Measurements from ENCODE around the gene TMOD4. TPM values are rescaled to one million over a fixed set of nuclear protein-coding genes. Genes with fewer than 3 reads are reported as not detected.

Gene TMOD4
- total RNA-seq, 1 experiment from 2014 or later, result 0.52 TPM

DNA sequence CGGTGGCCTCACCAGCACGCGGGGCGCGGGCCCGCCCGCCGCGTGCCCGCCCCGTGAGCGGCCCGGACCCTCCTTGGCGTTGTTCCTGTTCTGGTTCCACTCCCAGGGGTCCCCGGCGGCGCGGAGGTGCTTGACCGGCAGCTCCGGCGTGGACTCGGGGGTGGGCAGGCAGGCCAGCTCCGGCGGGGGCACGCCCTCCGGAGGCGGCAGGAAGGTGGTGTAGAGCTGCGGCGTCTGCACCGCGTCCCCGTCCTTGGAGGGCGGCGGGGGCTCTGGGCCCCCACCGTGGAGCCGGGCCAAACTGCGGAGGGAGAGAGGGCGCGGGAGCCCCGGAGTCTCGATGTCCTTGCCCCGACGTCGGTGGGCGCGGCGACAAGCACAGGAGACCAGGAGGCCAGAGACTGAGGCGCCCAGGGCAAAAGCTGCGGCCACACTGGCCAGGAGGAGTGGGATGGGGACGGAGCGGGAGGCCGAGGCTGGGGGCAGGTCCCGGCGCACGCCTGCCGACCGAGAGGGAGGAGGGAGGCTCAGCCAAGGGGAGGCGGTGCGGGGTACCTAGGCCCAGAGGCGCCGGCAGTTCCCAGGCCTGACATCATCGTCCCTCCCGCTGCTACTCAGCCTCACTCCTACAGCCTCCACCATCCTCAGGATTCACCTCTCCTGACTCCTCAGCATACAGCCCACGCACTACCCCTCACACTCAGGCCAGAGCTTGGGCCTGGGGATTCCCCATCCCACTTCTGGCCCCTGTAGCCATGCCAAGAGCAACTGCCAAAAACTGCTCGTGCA, 42.6 kb downstream of the TMOD4 start:
- DNase-seq, result no peak
- Histone ChIP-seq H3K27me3 (ENCODE audit: low read length) (no peaks in the 10 kb centered on the region), H3K27ac (ENCODE audit: low read length) (no peak overlapping the region), H3K4me1 (ENCODE audit: low read length) (no peaks in the 10 kb centered on the region), H3K36me3 (ENCODE audit: insufficient read depth, low read length) (no peaks in the 10 kb centered on the region), H4K20me1 (ENCODE audit: insufficient read depth, low read depth, low read length) (no peaks in the 10 kb centered on the region), H3K4me3 (ENCODE audit: low read length) (no peak overlapping the region), H3K4me2 (ENCODE audit: low read depth, low read length, poor library complexity, severe bottlenecking) (no peak overlapping the region), H3K79me2 (ENCODE audit: low read length) (no peaks in the 10 kb centered on the region), H3K9me2 (replicated peaks; ENCODE audit: insufficient read depth, low read length) (no peaks in the 10 kb centered on the region), H3K9me3 (ENCODE audit: low read length) (no peaks in the 10 kb centered on the region), H2AFZ (ENCODE audit: low read length) (no peak overlapping the region), H3K9ac (ENCODE audit: low read length) (no peak overlapping the region)

DNA sequence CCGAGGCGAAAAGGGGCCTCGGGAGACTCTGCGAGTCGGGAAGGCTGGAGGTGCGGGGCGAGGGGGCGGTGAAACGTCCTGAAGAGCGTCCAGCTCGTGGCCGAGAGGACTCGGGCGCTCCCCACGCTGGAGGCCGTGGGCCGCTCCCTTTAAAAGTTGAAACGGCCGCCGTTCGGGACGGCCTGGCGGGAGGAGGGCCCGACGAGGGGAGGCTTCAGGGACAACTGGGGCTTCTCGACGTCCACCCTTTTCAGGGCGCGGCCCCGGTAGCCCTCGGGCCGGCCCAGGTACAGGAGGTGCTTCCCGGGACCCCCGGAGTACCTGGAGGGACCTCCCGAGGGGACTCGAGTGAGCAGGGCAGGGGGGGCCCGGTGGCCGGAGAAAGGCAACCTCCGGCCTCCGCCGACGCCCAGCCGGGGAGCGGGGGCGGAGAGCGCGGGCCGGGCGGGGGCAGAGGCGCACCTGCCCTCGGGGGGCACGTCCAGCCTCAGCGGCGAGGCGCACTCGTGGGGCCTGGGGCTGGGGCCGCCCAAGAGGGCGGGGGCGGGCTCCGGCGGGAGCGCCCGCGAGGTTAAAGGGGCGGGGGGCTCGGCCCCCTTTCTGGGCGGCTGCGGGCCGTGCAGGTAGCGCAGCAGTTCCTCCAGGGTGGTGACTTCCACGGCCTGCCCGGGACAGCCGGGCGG, 43.3 kb downstream of the TMOD4 start:
- Histone ChIP-seq H3K9me2 (replicated peaks; ENCODE audit: insufficient read depth, low read length) (no peaks in the 10 kb centered on the region), H3K27ac (ENCODE audit: low read length) (no peak overlapping the region), H3K9ac (ENCODE audit: low read length) (no peak overlapping the region), H3K27me3 (ENCODE audit: low read length) (no peaks in the 10 kb centered on the region), H3K79me2 (ENCODE audit: low read length) (no peaks in the 10 kb centered on the region), H2AFZ (ENCODE audit: low read length) (no peak overlapping the region), H3K9me3 (ENCODE audit: low read length) (no peaks in the 10 kb centered on the region), H3K4me2 (ENCODE audit: low read depth, low read length, poor library complexity, severe bottlenecking) (no peak overlapping the region), H3K4me1 (ENCODE audit: low read length) (no peaks in the 10 kb centered on the region), H4K20me1 (ENCODE audit: insufficient read depth, low read depth, low read length) (no peaks in the 10 kb centered on the region), H3K36me3 (ENCODE audit: insufficient read depth, low read length) (no peaks in the 10 kb centered on the region), H3K4me3 (ENCODE audit: low read length) (no peak overlapping the region)
- DNase-seq, result no peak

DNA sequence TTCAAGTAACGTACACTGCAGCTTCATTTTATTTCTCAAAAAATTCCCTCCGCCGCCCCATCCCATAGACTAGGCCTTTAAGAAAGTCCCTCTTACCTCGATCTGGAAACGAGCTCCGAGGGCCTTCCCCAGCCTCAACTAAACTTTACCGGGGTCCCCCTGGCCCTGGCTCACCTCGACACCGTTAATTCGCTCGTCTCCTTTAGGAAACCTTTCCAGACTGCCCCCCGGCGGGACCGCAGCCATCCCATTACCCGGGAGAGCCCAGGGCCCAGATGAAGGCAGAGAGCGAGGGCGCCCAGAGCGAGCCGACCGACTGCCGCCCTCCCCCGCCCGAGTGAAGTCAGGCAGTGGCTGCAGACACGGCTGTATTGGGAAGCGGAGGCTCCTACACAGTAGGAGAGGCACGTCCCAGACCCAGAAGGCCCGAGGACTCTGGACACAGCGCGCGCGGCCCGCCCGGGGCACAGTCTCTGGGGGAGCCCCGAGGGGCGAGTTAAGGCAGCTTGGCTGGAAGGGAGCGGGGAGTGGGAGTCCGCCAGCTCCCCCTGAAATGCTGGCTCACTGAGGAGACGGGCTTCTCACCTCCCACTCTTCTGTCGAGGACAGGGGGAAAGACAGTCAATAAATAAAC, 44.0 kb downstream of the TMOD4 start:
- Histone ChIP-seq H3K4me3 (ENCODE audit: low read length) (no peak overlapping the region), H3K79me2 (ENCODE audit: low read length) (no peaks in the 10 kb centered on the region), H2AFZ (ENCODE audit: low read length) (no peak overlapping the region), H3K27ac (ENCODE audit: low read length) (no peak overlapping the region), H4K20me1 (ENCODE audit: insufficient read depth, low read depth, low read length) (no peaks in the 10 kb centered on the region), H3K27me3 (ENCODE audit: low read length) (no peaks in the 10 kb centered on the region), H3K36me3 (ENCODE audit: insufficient read depth, low read length) (no peaks in the 10 kb centered on the region), H3K9me2 (replicated peaks; ENCODE audit: insufficient read depth, low read length) (no peaks in the 10 kb centered on the region), H3K4me1 (ENCODE audit: low read length) (no peaks in the 10 kb centered on the region), H3K4me2 (ENCODE audit: low read depth, low read length, poor library complexity, severe bottlenecking) (no peak overlapping the region), H3K9me3 (ENCODE audit: low read length) (no peaks in the 10 kb centered on the region), H3K9ac (ENCODE audit: low read length) (no peak overlapping the region)
- DNase-seq, result no peak

DNA sequence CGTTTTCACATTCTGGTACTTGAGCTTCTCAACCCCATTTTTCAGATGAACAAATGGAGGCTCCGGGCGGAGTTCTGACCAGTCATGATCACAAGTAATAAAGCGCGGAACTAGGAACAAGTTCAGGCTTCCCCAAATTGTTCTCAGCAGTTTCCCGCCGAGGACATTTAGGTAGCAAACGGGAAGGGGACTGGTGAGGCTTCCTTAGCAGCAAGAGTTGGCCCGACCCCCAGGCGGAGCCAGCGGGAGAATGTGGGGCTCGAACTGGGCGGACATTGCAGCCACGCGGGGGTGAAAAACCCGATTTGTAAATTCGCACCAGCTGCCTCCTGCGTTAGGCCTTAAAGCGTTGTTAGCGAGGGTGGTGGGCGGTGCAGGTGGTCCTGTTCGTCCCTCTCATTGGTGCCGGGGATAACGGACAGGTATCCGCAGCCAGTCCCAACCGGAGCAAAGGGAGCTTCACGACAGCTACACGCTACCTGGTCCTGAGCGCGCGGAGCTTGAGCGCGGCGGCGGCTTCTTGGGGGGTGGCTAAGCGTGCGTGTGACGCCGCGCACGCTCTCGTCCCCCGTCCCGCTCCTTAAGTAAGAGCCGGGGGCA, 44.7 kb downstream of the TMOD4 start:
- H4K20me1 ChIP-seq (ENCODE audit: insufficient read depth, low read depth, low read length), result no peaks in the 10 kb centered on the region
- no peak overlapping the region for H3K27ac ChIP-seq (ENCODE audit: low read length)
- no peak overlapping the region for H3K9ac ChIP-seq (ENCODE audit: low read length)
- H2AFZ ChIP-seq (ENCODE audit: low read length), result no peak overlapping the region
- H3K36me3 ChIP-seq (ENCODE audit: insufficient read depth, low read length), result no peaks in the 10 kb centered on the region
- no peak overlapping the region for H3K4me3 ChIP-seq (ENCODE audit: low read length)
- H3K79me2 ChIP-seq (ENCODE audit: low read length), result no peaks in the 10 kb centered on the region
- H3K4me1 ChIP-seq (ENCODE audit: low read length), result no peaks in the 10 kb centered on the region
- no peaks in the 10 kb centered on the region for H3K27me3 ChIP-seq (ENCODE audit: low read length)
- DNase-seq, result no peak
- H3K4me2 ChIP-seq (ENCODE audit: low read depth, low read length, poor library complexity, severe bottlenecking), result no peak overlapping the region
- H3K9me2 ChIP-seq (replicated peaks; ENCODE audit: insufficient read depth, low read length), result no peaks in the 10 kb centered on the region
- H3K9me3 ChIP-seq (ENCODE audit: low read length), result no peaks in the 10 kb centered on the region

DNA sequence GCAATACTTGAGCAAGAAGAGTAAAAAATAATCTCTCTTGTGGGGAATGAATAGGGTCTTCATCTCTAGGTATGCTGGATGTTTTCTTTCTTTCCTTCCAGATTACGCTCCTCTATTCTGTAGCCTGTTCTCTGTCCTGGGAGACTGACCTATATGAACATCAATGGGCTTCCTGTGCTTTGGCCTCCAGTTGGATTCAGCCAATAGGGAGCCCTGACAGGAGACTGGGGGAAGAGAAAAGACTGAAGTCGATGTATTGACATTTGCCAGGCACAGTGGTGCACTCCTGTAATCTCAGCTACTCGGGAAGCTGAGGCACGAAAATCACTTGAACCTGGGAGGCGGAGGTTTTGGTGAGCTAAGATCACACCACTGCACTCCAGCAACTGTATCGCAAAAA, 47.0 kb downstream of the TMOD4 start:
- no peak for DNase-seq
- Histone ChIP-seq H3K79me2 (ENCODE audit: low read length) (no peaks in the 10 kb centered on the region), H3K27ac (ENCODE audit: low read length) (no peak overlapping the region), H3K9me3 (ENCODE audit: low read length) (no peaks in the 10 kb centered on the region), H3K4me3 (ENCODE audit: low read length) (no peak overlapping the region), H3K36me3 (ENCODE audit: insufficient read depth, low read length) (no peaks in the 10 kb centered on the region), H3K9ac (ENCODE audit: low read length) (no peak overlapping the region), H3K9me2 (replicated peaks; ENCODE audit: insufficient read depth, low read length) (no peaks in the 10 kb centered on the region), H3K27me3 (ENCODE audit: low read length) (no peaks in the 10 kb centered on the region), H2AFZ (ENCODE audit: low read length) (no peak overlapping the region), H3K4me1 (ENCODE audit: low read length) (no peaks in the 10 kb centered on the region), H4K20me1 (ENCODE audit: insufficient read depth, low read depth, low read length) (no peaks in the 10 kb centered on the region), H3K4me2 (ENCODE audit: low read depth, low read length, poor library complexity, severe bottlenecking) (no peak overlapping the region)

DNA sequence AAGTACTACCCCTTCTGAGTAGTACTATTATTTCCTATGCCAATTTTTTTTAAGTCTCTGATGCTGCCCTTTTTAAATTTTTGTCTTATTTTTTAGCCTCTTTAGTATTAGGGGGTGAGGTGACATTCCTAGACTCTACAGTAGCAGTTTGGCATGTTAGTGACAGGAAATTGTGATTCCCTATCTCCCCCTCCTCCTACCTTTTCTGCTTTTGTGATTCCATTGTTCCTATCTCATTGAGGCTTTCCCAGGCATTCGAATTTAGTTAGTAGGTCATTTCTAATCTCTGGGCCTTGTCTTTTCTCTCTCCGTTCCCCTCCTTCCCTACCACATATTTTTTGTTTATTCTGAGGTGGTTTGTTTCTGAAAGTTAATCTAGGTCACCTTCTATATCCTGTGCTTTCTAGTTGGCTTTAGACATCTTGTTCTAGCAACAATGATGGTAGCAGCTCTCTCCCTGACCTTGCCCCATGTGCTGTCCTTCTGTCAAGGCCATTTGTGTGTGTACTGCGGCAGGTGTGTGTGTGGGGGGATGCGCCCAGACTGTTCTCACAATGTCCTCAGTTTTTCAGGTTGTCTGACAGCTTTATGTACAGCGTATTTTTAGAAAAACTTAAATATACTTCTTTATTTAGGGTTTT, 50.9 kb downstream of the TMOD4 start:
- Histone ChIP-seq H3K4me2 (ENCODE audit: low read depth, low read length, poor library complexity, severe bottlenecking) (no peak overlapping the region), H3K9me3 (ENCODE audit: low read length) (no peaks in the 10 kb centered on the region)

More for the DNA sequence above, 50.9 kb downstream of the TMOD4 start:
- Histone ChIP-seq H3K9me2 (replicated peaks; ENCODE audit: insufficient read depth, low read length) (no peaks in the 10 kb centered on the region), H2AFZ (ENCODE audit: low read length) (no peak overlapping the region), H3K9ac (ENCODE audit: low read length) (no peak overlapping the region), H3K4me1 (ENCODE audit: low read length) (no peaks in the 10 kb centered on the region), H4K20me1 (ENCODE audit: insufficient read depth, low read depth, low read length) (no peaks in the 10 kb centered on the region), H3K36me3 (ENCODE audit: insufficient read depth, low read length) (no peaks in the 10 kb centered on the region), H3K27ac (ENCODE audit: low read length) (no peak overlapping the region), H3K27me3 (ENCODE audit: low read length) (no peaks in the 10 kb centered on the region), H3K4me3 (ENCODE audit: low read length) (no peak overlapping the region), H3K79me2 (ENCODE audit: low read length) (no peaks in the 10 kb centered on the region)
- DNase-seq, result no peak

Data from Karpas-422 (cell line).